H1 (cell line): Measurements from ENCODE around the gene CAMK2B. TPM values are rescaled to one million over a fixed set of nuclear protein-coding genes. Genes with fewer than 3 reads are reported as not detected.

Experiments
- CTCF ChIA-PET: fragments of 300-600 bp; sonication (Branson Sonifier 250); formaldehyde crosslinking; loops from one replicate; lab custom pipeline; 2021; ENCODE audit not compliant: partially characterized antibody; lab: Charles Lee
- POLR2A ChIA-PET: fragments of 300-600 bp; sonication (Branson Sonifier 250); formaldehyde crosslinking; loops from one replicate; lab custom pipeline; 2021; ENCODE audit warnings: inconsistent platforms; ENCODE audit not compliant: partially characterized antibody; lab: Charles Lee
- DNase-seq, 2 experiments: peaks; one replicate each; pipeline versions ENCODE4 v3.0.0 to v3.0.0-alpha.2; 2010 to 2022; ENCODE audit warnings: low spot score in 2 of 2, low read depth in 1 of 2, mixed read lengths in 1 of 2
- FAIRE-seq: peaks from 2 replicates; lab custom pipeline; 2011; peaks lifted over from hg19 to GRCh38; lab: Jason Lieb, UNC
- H2AFZ ChIP-seq: 2 replicates; pipeline ENCODE4 v1.8.1; 2012; ENCODE audit warnings: low read length, inconsistent platforms
- H2AK5ac ChIP-seq: 2 replicates; pipeline ENCODE4 v1.6.1; 2013; ENCODE audit warnings: low read depth, low read length
- H2BK120ac ChIP-seq: replicated peaks from 2 replicates; pipeline ENCODE3; 2013; ENCODE audit warnings: low read depth, low read length, inconsistent platforms
- H2BK12ac ChIP-seq: 2 replicates; pipeline ENCODE4 v1.6.1; 2013; ENCODE audit warnings: low read depth, low read length
- H2BK15ac ChIP-seq: 2 replicates; pipeline ENCODE4 v1.6.1; 2013; ENCODE audit warnings: low read length
- H2BK20ac ChIP-seq: 2 replicates; pipeline ENCODE4 v1.6.1; 2013; ENCODE audit warnings: low read length
- H2BK5ac ChIP-seq: 2 replicates; pipeline ENCODE4 v1.6.1; 2013; ENCODE audit warnings: low read depth, low read length
- H3K14ac ChIP-seq: 2 replicates; pipeline ENCODE4 v1.6.1; 2013; ENCODE audit warnings: inconsistent platforms; ENCODE audit not compliant: insufficient read length
- H3K18ac ChIP-seq: 2 replicates; pipeline ENCODE4 v1.6.1; 2013; ENCODE audit warnings: low read length; ENCODE audit errors: extremely low read depth
- H3K23ac ChIP-seq: 2 replicates; pipeline ENCODE4 v1.6.1; 2013; ENCODE audit warnings: inconsistent platforms; ENCODE audit not compliant: insufficient read length
- H3K23me2 ChIP-seq: 2 replicates; pipeline ENCODE4 v1.6.1; 2013; ENCODE audit warnings: low read depth, low read length
- H3K27ac ChIP-seq: 2 replicates; pipeline ENCODE4 v1.6.1; 2011; ENCODE audit warnings: low read depth, low read length, inconsistent platforms
- H3K27me3 ChIP-seq, 4 experiments: replicated peaks in 1 of 4; 1 replicate in 1 of 4; 2 replicates in 3 of 4; pipeline versions ENCODE4 v1.6.1 to v1.8.1; 2011 to 2013; ENCODE audit warnings: low read length in 3 of 4, mild to moderate bottlenecking in 3 of 4, inconsistent platforms in 2 of 4, mixed read lengths in 2 of 4, moderate library complexity in 1 of 4; ENCODE audit not compliant: control insufficient read depth in 3 of 4, insufficient read depth in 3 of 4; ENCODE audit errors: extremely low read depth in 1 of 4
- H3K36me3 ChIP-seq, 4 experiments: 2 replicates each; pipeline versions ENCODE4 v1.6.1 to v1.8.1; 2011 to 2013; ENCODE audit warnings: mild to moderate bottlenecking in 4 of 4, low read length in 3 of 4, moderate library complexity in 2 of 4, control low read depth in 1 of 4, inconsistent platforms in 1 of 4; ENCODE audit not compliant: insufficient read depth in 4 of 4, control insufficient read depth in 2 of 4
- H3K4ac ChIP-seq: replicated peaks from 2 replicates; pipeline ENCODE3; 2013; ENCODE audit warnings: low read length, low read depth, mixed read lengths, inconsistent platforms; ENCODE audit not compliant: insufficient read length
- H3K4me1 ChIP-seq, 4 experiments: replicated peaks in 1 of 4; 1 replicate in 1 of 4; 2 replicates in 3 of 4; pipeline versions ENCODE4 v1.6.1 to v1.8.1; 2011 to 2013; ENCODE audit warnings: low read length in 3 of 4, inconsistent platforms in 2 of 4, mixed read lengths in 1 of 4; ENCODE audit not compliant: insufficient read depth in 4 of 4, control insufficient read depth in 3 of 4
- H3K4me2 ChIP-seq, 2 experiments: 2 replicates each; pipeline versions ENCODE4 v1.6.1 to v1.8.1; 2011 to 2013; ENCODE audit warnings: low read depth in 2 of 2, low read length in 2 of 2, control low read depth in 1 of 2, inconsistent platforms in 1 of 2, mild to moderate bottlenecking in 1 of 2; ENCODE audit not compliant: insufficient read depth in 1 of 2
- H3K4me3 ChIP-seq, 4 experiments: fragments of 200-600, 300-600 bp in 1 of 4; sonication (generic), shearing (Covaris generic), sonication (Bioruptor Twin) in 1 of 4; 2 replicates each; pipeline versions ENCODE4 v1.5.1 to v1.8.1; 2011 to 2016; ENCODE audit warnings: low read length in 4 of 4, low read depth in 3 of 4, control low read depth in 2 of 4, inconsistent platforms in 2 of 4, mild to moderate bottlenecking in 2 of 4, mixed read lengths in 1 of 4, moderate library complexity in 1 of 4; ENCODE audit not compliant: insufficient read depth in 2 of 4; ENCODE audit errors: extremely low read depth in 1 of 4
- H3K56ac ChIP-seq: replicated peaks from 2 replicates; pipeline ENCODE3; 2013; ENCODE audit warnings: low read depth, mild to moderate bottlenecking, mixed read lengths, low read length, inconsistent platforms; ENCODE audit not compliant: insufficient read length
- H3K79me1 ChIP-seq: 2 replicates; pipeline ENCODE4 v1.6.1; 2013; ENCODE audit warnings: low read depth, low read length, control low read depth
- H3K79me2 ChIP-seq, 2 experiments: 2 replicates each; pipeline versions ENCODE4 v1.6.1 to v1.8.1; 2012 to 2013; ENCODE audit warnings: low read length in 2 of 2, mild to moderate bottlenecking in 2 of 2, inconsistent platforms in 1 of 2; ENCODE audit not compliant: insufficient read depth in 2 of 2, control insufficient read depth in 1 of 2
- H3K9ac ChIP-seq, 4 experiments: replicated peaks in 1 of 4; 1 replicate in 1 of 4; 2 replicates in 3 of 4; pipeline versions ENCODE4 v1.6.1 to v1.8.1; 2011 to 2013; ENCODE audit warnings: low read depth in 3 of 4, low read length in 3 of 4, control low read depth in 2 of 4, mild to moderate bottlenecking in 2 of 4, moderate library complexity in 2 of 4, inconsistent platforms in 1 of 4; ENCODE audit errors: extremely low read depth in 1 of 4
- H3K9me3 ChIP-seq, 2 experiments: 2 replicates each; pipeline versions ENCODE4 v1.6.1 to v1.8.1; 2012 to 2013; ENCODE audit warnings: mild to moderate bottlenecking in 2 of 2, moderate library complexity in 2 of 2, control low read depth in 1 of 2, inconsistent platforms in 1 of 2, low read depth in 1 of 2, low read length in 1 of 2, mixed read lengths in 1 of 2; ENCODE audit not compliant: insufficient read depth in 2 of 2
- H4K20me1 ChIP-seq, 2 experiments: replicated peaks in 1 of 2; 2 replicates each; pipeline versions ENCODE3 to v1.8.1; 2011 to 2013; ENCODE audit warnings: inconsistent platforms in 2 of 2, low read length in 2 of 2, mild to moderate bottlenecking in 1 of 2; ENCODE audit not compliant: insufficient read depth in 2 of 2, control insufficient read depth in 1 of 2
- H4K5ac ChIP-seq: 2 replicates; pipeline ENCODE4 v1.6.1; 2013; ENCODE audit warnings: low read length, low read depth, mixed read lengths, inconsistent platforms; ENCODE audit not compliant: insufficient read length
- H4K8ac ChIP-seq: 2 replicates; pipeline ENCODE4 v1.8.0; 2013; ENCODE audit warnings: mild to moderate bottlenecking, moderate library complexity, low read length, inconsistent platforms; ENCODE audit not compliant: insufficient read depth; ENCODE audit errors: extremely low read depth
- H4K91ac ChIP-seq: replicated peaks from 2 replicates; pipeline ENCODE3; 2013; ENCODE audit warnings: low read length, mixed read lengths, inconsistent platforms; ENCODE audit not compliant: insufficient read length
- ASH2L ChIP-seq: fragments of 200-600, 300-600 bp; sonication (generic); IDR thresholded peaks from one replicate; pipeline ENCODE4 v1.7.1; 2017; ENCODE audit warnings: low read length
- EGR1 ChIP-seq: IDR thresholded peaks from 2 replicates; pipeline ENCODE4 v1.6.1; 2011; ENCODE audit warnings: low read depth, low read length, borderline replicate concordance
- EZH2 ChIP-seq: fragments of 200-600 bp; sonication (generic); IDR thresholded peaks from 2 replicates; pipeline ENCODE4 v1.7.1; 2012; ENCODE audit warnings: low read depth, mild to moderate bottlenecking, moderate library complexity, low read length, inconsistent platforms; ENCODE audit not compliant: severe bottlenecking
- JUN ChIP-seq: IDR thresholded peaks from 2 replicates; pipeline ENCODE4 v1.6.1; 2011; ENCODE audit warnings: low read depth, mild to moderate bottlenecking, improper control_type of control experiment, low read length
- NANOG ChIP-seq: IDR thresholded peaks from 2 replicates; pipeline ENCODE4 v1.6.1; 2011; ENCODE audit warnings: low read length, low read depth, mild to moderate bottlenecking, inconsistent platforms; ENCODE audit not compliant: insufficient read depth, poor library complexity, severe bottlenecking
- RNF2 ChIP-seq: fragments of 200-900, 300-1000 bp; sonication (generic); IDR thresholded peaks from 2 replicates; pipeline ENCODE4 v1.7.1; 2016; ENCODE audit warnings: borderline replicate concordance, low read depth, mild to moderate bottlenecking, antibody characterized with exemption, low read length; ENCODE audit not compliant: poor library complexity, severe bottlenecking; ENCODE audit errors: missing control alignments
- SUZ12 ChIP-seq: fragments of 200-600 bp; sonication (generic); IDR thresholded peaks from 2 replicates; pipeline ENCODE4 v1.6.1; 2012; ENCODE audit warnings: mild to moderate bottlenecking, inconsistent platforms, low read length, moderate library complexity, mixed read lengths
- TCF12 ChIP-seq: IDR thresholded peaks from 2 replicates; pipeline ENCODE4 v1.6.1; 2011; ENCODE audit warnings: low read depth, mild to moderate bottlenecking, low read length
- TEAD4 ChIP-seq: IDR thresholded peaks from 2 replicates; pipeline ENCODE4 v1.6.1; 2012; ENCODE audit warnings: low read depth, low read length, inconsistent platforms, mixed read lengths
- WGBS, 2 experiments: shearing (Covaris generic) in 1 of 2; methylation state at CpG; one replicate each; pipeline versions ENCODE4 v1.1.6 to v1.1.7; 2013 to 2015; ENCODE audit warnings: low lambda C conversion rate in 2 of 2, mixed read lengths in 2 of 2, inconsistent platforms in 1 of 2, low coverage in 1 of 2, missing lambda C conversion rate in 1 of 2; ENCODE audit not compliant: insufficient replicate concordance in 2 of 2, insufficient coverage in 1 of 2, insufficient read length in 1 of 2; ENCODE audit errors: extremely low coverage in 1 of 2, missing lambda C conversion rate in 1 of 2; 5-methylcytosine and 5-hydroxymethylcytosine counted together
- polyA plus RNA-seq, 7 experiments: library from polyadenylated mRNA; depleted of rRNA in 3 of 7; stranded (reverse) in 5 of 7; unstranded in 2 of 7; fragments of >200 nt in 5 of 7; fragments of 200-250 nt in 2 of 7; gene quantifications; 1 replicate in 5 of 7; 2 replicates in 1 of 7; 4 replicates in 1 of 7; pipeline versions ENCODE4 v1.2.1 to v1.2.3, GENCODE V29; 2011 to 2013; ENCODE audit warnings: missing spikeins in 2 of 7, mixed read lengths in 2 of 7
- total RNA-seq: library from RNA; stranded (reverse); fragmentation: NEBNext Ultra II Directional; extraction: Animal tissue kit (Norgen Biotek cat#: 25700); gene quantifications from 2 replicates; pipeline ENCODE4 v1.2.1, GENCODE V29; 2021
- TF ChIP-seq, protein P1 (sequence below): IDR thresholded peaks from 2 replicates; pipeline ENCODE4 v1.6.1; 2012; ENCODE audit warnings: low read length, inconsistent platforms

Gene CAMK2B
- total and polyA plus RNA-seq, 2 of the 8 experiments (the other 6 are each of a cell fraction or from before 2014, with no cell fraction given): 0.05 to 0.15 TPM

DNA sequence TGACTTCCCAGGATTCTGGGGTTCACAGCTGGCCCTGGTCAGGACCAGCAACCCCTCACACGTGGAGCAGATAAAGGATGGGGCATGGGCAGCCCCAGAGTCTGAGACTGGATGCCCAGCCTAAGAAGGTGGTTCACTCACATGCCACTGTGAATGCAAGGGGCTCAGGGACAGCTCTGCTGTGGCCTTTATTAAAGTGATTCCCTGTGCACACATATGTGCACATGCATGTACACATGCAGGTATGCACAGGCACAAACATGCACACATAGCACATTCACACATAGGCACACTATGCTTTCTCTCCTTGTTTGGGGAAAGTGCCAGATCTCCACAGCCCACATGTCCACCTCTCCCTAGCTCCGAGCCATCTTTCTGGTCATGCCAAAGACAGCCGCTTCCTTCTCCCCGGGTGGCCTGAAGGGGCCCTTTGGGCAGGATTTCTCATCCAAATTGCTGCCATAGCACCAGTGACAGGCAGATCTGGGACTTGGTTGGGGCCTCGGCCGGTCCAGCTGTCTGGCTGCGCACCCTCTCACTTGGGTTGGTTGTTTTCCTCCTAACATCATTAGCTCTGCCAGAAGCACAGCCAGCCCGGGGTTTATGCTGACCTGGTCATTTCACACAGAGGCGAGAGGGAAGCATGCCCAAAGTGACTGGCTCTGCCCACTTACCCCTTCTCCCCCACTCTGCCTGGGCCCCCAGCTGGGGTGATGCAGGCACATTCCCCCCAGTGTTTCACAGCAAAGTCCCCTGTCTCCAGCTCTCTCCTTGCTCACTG is 137.6 kb downstream of the CAMK2B start:
- no peak overlapping the region for H2BK20ac ChIP-seq
- no peak overlapping the region for H3K9ac ChIP-seq
- WGBS, 2 experiments: 84% methylated on average over 9 of the region's 9 CpGs; no CpG with 5 or more reads in 1 of the 2 experiments
- H3K4me2 ChIP-seq: no peak overlapping the region
- no peak overlapping the region for H2AK5ac ChIP-seq
- no peak overlapping the region for H3K23ac ChIP-seq
- H2BK5ac ChIP-seq: no peak overlapping the region
- ChIA-PET POLR2A (no interaction called here), CTCF (interaction anchor here (0.7 to 0.9 kb wide), 3 partner anchors 13 to 81 kb away, joined by 3 read pairs; partner anchors contain the start of gene YKT6)
- no peak overlapping the region for H2AFZ ChIP-seq
- H3K4me3 ChIP-seq: no peak overlapping the region
- no peak overlapping the region for H2BK12ac ChIP-seq
- no peaks in the 10 kb centered on the region for H4K20me1 ChIP-seq
- H3K4me1 ChIP-seq: peaks cover 0 to 4% (median 0%) of the 10 kb centered on the region in 4 experiments; a peak in 4 of 7 replicates
- FAIRE-seq (no peak), DNase-seq (no peak)
- peaks cover 2 to 4% of the 10 kb centered on the region in 2 experiments; a peak in 1 of 4 replicates for H3K9me3 ChIP-seq
- no peaks in the 10 kb centered on the region for H3K23me2 ChIP-seq
- H3K79me1 ChIP-seq: no peaks in the 10 kb centered on the region
- H3K14ac ChIP-seq: no peak overlapping the region
- H3K27ac ChIP-seq: no peak overlapping the region
- H3K4ac ChIP-seq: no peak overlapping the region
- H4K91ac ChIP-seq: no peak overlapping the region
- peaks cover 0 to 3% (median 0%) of the 10 kb centered on the region in 4 experiments; a peak in 2 of 7 replicates for H3K27me3 ChIP-seq
- H3K36me3 ChIP-seq: no peaks in the 10 kb centered on the region
- H4K5ac ChIP-seq: no peak overlapping the region
- H2BK15ac ChIP-seq: no peak overlapping the region
- H3K79me2 ChIP-seq: no peaks in the 10 kb centered on the region
- H3K56ac ChIP-seq: no peak overlapping the region
- no peak overlapping the region for H2BK120ac ChIP-seq
- peak overlapping the region; percentile 15; the same call in 1 of the 2 replicates for H3K18ac ChIP-seq
- H4K8ac ChIP-seq: no peak overlapping the region
- TF ChIP-seq EZH2 (no peak), TCF12 (no peak), SUZ12 (no peak), RNF2 (no peak), ASH2L (no peak), EGR1 (no peak), JUN (no peak), TEAD4 (no peak), NANOG (no peak)
- TF ChIP-seq, protein P1, sequence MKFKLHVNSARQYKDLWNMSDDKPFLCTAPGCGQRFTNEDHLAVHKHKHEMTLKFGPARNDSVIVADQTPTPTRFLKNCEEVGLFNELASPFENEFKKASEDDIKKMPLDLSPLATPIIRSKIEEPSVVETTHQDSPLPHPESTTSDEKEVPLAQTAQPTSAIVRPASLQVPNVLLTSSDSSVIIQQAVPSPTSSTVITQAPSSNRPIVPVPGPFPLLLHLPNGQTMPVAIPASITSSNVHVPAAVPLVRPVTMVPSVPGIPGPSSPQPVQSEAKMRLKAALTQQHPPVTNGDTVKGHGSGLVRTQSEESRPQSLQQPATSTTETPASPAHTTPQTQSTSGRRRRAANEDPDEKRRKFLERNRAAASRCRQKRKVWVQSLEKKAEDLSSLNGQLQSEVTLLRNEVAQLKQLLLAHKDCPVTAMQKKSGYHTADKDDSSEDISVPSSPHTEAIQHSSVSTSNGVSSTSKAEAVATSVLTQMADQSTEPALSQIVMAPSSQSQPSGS: no peak
